Muscle of leg (tissue), 11 donors: ENCODE results near the gene SYT9. TPM values are rescaled to one million over a fixed set of nuclear protein-coding genes. Genes with fewer than 3 reads are reported as not detected.

Experiments
- DNase-seq: peaks from one replicate; pipeline ENCODE4 v3.0.0; 2013
- H3K27ac ChIP-seq: one replicate; pipeline ENCODE4 v1.5.1; 2013; ENCODE audit warnings: mild to moderate bottlenecking, low read length, control low read depth
- H3K27me3 ChIP-seq: one replicate; pipeline ENCODE4 v1.6.1; 2013; ENCODE audit warnings: low read length; ENCODE audit not compliant: control insufficient read depth, insufficient read depth
- H3K36me3 ChIP-seq: one replicate; pipeline ENCODE4 v1.6.1; 2013; ENCODE audit warnings: low read length; ENCODE audit not compliant: control insufficient read depth, insufficient read depth
- H3K4me1 ChIP-seq: one replicate; pipeline ENCODE4 v1.6.1; 2013; ENCODE audit warnings: low read length; ENCODE audit not compliant: control insufficient read depth, insufficient read depth
- H3K4me3 ChIP-seq: one replicate; pipeline ENCODE4 v1.5.1; 2013; ENCODE audit warnings: low read length, control low read depth
- H3K9me3 ChIP-seq: replicated peaks from 2 replicates; pipeline ENCODE4 v1.6.1; 2013; ENCODE audit warnings: low read depth, low read length; ENCODE audit not compliant: control insufficient read depth
- WGBS: methylation state at CpG from one replicate; pipeline ENCODE4 v1.1.5; 2013; ENCODE audit warnings: missing lambda C conversion rate; ENCODE audit not compliant: insufficient coverage; 5-methylcytosine and 5-hydroxymethylcytosine counted together
- polyA plus RNA-seq, 8 donors: library from polyadenylated mRNA; unstranded; fragments of 120-200 nt; gene quantifications; one replicate each; pipeline versions ENCODE4 v1.2.1 to v1.2.3, GENCODE V29; 2013; ENCODE audit warnings: inconsistent platforms in 1 of 8, low replicate concordance in 1 of 8; ENCODE audit not compliant: insufficient read length in 8 of 8, insufficient read depth in 1 of 8
- total RNA-seq: library from RNA; stranded (reverse); fragments of 120-200 nt; gene quantifications from one replicate; pipeline ENCODE4 v1.2.4, GENCODE V29; 2013

The SYT9 gene
- total and polyA plus RNA-seq, 9 donors: 0.19 to 1.1 (median 0.54) TPM

DNA sequence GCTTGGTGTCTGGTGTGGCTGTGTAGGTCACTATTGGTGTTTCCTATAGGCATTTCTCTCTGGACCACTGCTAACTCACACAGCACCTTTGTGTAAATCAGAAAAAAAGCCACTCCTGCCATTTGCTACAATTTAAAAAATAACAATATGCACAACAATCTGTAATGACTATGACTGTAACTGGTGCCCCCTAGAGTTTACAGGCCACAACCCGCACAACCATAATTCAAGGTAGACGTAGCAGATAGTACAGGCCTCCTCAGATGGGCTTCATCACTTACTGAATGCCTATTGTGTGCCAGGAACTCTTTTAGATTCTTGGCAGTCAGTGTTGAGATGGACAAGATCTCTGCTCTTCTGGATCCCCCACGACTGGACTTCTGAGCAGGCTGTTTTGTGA is 47.7 kb downstream of the SYT9 start:
- H3K36me3 ChIP-seq: no peaks in the 10 kb centered on the region
- H3K4me1 ChIP-seq: no peaks in the 10 kb centered on the region
- 83% methylated on average over 3 of the region's 3 CpGs for WGBS
- H3K27me3 ChIP-seq: no peaks in the 10 kb centered on the region
- H3K27ac ChIP-seq: no peak overlapping the region
- no peak overlapping the region for H3K4me3 ChIP-seq
- no peaks in the 10 kb centered on the region for H3K9me3 ChIP-seq
- DNase-seq: no peak

DNA sequence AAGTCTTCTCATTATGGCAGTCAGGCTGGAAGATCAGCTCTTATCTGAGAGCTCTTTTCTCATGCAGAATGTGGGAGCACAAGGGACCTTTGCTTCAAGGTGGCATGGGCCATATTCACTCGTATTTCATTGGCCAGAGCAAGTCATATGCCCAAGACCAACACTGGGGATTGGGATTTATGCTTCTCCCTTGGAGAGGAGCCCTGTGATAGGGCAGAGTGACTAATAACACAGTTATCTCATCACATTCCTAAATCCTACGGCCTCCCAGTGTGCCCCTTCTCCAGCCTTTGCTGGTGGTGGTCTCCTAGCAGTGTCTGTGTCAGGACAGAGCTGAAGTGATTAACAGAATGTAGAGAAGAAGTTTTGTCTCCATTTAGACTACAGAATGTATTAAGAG is 48.6 kb downstream of the SYT9 start:
- no peaks in the 10 kb centered on the region for H3K27me3 ChIP-seq
- no CpG with 5 or more reads among the region's 2 CpGs for WGBS
- DNase-seq: no peak
- no peaks in the 10 kb centered on the region for H3K36me3 ChIP-seq
- no peak overlapping the region for H3K27ac ChIP-seq
- no peaks in the 10 kb centered on the region for H3K4me1 ChIP-seq
- no peaks in the 10 kb centered on the region for H3K9me3 ChIP-seq
- no peak overlapping the region for H3K4me3 ChIP-seq

DNA sequence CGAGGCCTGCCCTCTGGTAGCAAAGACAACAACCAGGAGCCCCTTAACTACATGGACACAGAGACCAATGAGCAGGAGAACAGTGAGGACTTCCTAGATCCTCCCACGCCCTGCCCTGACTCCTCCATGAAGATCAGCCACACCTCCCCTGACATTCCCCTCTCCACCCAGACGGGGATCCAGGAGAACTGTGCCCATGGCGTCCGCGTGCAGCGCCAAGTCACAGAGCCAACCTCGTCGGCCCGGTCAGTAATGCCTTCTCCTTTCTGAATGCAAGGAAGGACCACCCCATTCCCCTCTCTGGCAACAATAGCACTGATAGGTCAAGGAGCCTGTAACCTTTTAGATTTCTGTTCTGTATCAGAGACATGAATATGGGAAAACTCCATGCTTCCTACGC is 51.4 kb downstream of the SYT9 start:
- WGBS: 77% methylated on average over 3 of the region's 11 CpGs
- Histone ChIP-seq H3K36me3 (no peaks in the 10 kb centered on the region), H3K27me3 (no peaks in the 10 kb centered on the region), H3K4me1 (no peaks in the 10 kb centered on the region), H3K27ac (no peak overlapping the region), H3K9me3 (no peaks in the 10 kb centered on the region), H3K4me3 (no peak overlapping the region)
- no peak for DNase-seq

DNA sequence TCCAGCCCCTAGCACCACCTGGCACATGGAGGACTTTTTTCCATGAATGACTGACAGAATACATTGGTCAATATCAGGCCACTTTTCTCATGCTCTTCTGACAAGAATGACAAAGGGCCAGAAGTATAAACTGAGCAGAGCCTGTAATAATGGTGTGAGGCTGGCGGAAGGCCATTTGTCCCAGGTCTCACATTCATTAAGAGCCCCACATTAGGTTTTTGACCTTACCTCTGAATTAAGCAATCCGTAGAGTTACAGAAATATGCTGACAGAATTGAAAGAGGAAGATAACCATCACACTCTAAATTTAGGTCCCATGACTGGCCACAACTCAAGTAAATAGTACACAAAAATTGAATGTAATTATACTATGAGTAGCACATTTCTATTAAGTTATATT is 55.2 kb downstream of the SYT9 start:
- H3K4me1 ChIP-seq: no peaks in the 10 kb centered on the region
- H3K36me3 ChIP-seq: no peaks in the 10 kb centered on the region

DNA sequence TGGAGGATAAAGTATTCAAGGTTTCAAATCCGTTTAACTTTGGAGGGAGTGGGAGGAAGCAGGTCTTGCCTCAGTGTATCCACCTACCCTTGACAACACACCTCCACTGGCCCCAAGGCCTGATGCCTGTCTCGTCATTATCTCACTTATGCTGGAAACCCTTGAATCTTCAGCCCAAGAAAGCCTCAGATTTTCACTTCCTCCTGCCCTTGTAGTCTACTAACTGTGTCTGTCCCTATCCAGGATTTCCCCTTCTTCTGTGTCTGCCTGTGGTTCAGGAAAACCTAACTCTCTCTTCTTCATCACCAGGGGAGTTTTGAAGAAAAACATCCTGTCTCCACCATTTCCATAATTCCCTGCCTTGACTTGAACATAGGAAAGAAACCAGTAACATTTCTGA is 56.1 kb downstream of the SYT9 start:
- Histone ChIP-seq H3K27ac (no peak overlapping the region), H3K36me3 (no peaks in the 10 kb centered on the region), H3K9me3 (no peaks in the 10 kb centered on the region), H3K27me3 (no peaks in the 10 kb centered on the region), H3K4me3 (no peak overlapping the region), H3K4me1 (no peaks in the 10 kb centered on the region)
- 57% methylated on average over 1 of the region's 2 CpGs for WGBS
- no peak for DNase-seq

More for the DNA sequence above, 55.2 kb downstream of the SYT9 start:
- no peaks in the 10 kb centered on the region for H3K9me3 ChIP-seq
- H3K27ac ChIP-seq: no peak overlapping the region
- H3K4me3 ChIP-seq: no peak overlapping the region
- no peak for DNase-seq
- WGBS: no CpG with 5 or more reads among the region's 2 CpGs
- H3K27me3 ChIP-seq: no peaks in the 10 kb centered on the region

DNA sequence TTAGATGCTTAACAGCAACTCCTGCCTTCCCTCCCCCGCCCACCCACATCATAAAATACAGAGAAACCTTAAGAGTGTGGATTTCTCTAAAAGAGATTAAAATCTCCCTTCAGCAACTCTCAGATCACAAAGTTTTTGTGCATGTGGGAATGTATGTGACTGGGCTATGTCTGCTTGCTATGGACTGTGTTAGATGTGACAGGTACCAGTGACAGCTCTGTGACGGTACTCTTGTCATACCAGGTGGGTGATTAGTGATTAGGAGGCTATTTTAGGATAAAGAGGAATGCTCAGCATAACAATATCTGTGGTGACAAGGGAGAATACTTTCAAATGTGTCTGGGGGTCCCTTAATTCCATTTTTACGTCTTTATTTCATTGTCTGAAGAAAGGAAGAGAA is 60.2 kb downstream of the SYT9 start:
- no peak overlapping the region for H3K27ac ChIP-seq
- no peak overlapping the region for H3K4me3 ChIP-seq
- no peaks in the 10 kb centered on the region for H3K4me1 ChIP-seq
- H3K27me3 ChIP-seq: no peaks in the 10 kb centered on the region
- no peak for DNase-seq
- 31% methylated on average over 1 of the region's 3 CpGs for WGBS
- H3K9me3 ChIP-seq: no peaks in the 10 kb centered on the region
- H3K36me3 ChIP-seq: no peaks in the 10 kb centered on the region

DNA sequence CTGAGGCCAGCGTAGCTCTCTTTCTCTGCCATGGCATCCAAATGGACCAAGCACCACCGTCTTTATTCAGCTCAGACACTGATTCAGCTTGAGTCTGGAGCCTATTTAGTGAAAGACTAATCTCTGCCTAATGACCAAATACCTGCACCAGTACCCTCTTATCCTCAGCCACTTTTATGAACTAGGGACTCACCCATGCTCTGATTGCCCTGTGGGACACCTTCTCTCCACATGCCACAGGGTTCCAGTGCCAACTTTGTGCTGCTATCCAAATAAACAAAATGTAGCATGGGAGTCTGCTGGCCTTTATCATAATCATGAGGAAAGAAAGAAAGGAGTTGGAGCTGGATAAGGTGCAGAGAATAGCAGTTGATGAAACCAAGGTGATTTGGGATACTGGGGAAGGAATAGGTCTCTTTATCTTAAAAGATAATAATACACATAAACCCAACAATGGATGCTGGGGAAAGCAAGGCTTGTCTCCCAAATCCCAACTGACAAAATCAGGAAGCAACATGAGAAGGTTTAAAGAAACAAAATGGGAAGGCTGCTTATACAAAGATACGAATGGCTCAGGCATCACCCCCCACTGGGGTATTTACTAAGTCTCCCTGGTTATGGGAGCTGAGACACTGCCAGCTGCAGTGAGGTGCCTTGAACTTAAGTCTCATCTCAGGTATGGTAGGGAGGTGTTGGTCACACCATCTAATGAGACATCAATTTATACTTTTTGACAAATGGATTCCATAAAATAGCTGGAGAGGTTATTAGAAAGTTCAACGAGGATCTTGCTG is 63.3 kb downstream of the SYT9 start:
- H3K4me1 ChIP-seq: no peaks in the 10 kb centered on the region
- H3K36me3 ChIP-seq: no peaks in the 10 kb centered on the region
- no peak overlapping the region for H3K27ac ChIP-seq
- WGBS: 87% methylated on average over 3 of the region's 4 CpGs
- no peak for DNase-seq
- H3K4me3 ChIP-seq: no peak overlapping the region
- H3K27me3 ChIP-seq: no peaks in the 10 kb centered on the region
- H3K9me3 ChIP-seq: no peaks in the 10 kb centered on the region

DNA sequence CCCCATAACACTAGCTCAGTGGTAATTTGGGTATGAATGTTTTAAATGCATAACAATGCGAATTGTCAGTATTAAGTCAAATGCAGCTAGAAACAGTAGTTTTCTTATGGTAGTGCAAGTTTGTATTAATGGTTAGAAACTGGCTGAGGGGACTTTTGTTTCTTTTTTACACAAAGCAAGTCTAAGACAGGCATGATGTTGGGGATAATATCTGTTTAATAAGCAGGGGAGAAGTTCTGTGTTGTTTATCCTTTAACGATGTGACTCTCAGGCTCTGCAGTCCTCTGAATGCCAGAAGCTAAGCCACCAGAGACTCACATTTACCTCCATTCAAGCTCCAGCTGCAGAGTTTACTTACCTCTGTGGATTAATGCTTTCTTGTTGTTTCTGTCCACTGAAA is 67.8 kb downstream of the SYT9 start:
- no CpG with 5 or more reads among the region's 2 CpGs for WGBS
- H3K4me3 ChIP-seq: no peak overlapping the region
- peak; percentile 38 for DNase-seq
- H3K9me3 ChIP-seq: no peaks in the 10 kb centered on the region
- H3K36me3 ChIP-seq: no peaks in the 10 kb centered on the region
- H3K4me1 ChIP-seq: no peaks in the 10 kb centered on the region
- H3K27me3 ChIP-seq: no peaks in the 10 kb centered on the region
- no peak overlapping the region for H3K27ac ChIP-seq

DNA sequence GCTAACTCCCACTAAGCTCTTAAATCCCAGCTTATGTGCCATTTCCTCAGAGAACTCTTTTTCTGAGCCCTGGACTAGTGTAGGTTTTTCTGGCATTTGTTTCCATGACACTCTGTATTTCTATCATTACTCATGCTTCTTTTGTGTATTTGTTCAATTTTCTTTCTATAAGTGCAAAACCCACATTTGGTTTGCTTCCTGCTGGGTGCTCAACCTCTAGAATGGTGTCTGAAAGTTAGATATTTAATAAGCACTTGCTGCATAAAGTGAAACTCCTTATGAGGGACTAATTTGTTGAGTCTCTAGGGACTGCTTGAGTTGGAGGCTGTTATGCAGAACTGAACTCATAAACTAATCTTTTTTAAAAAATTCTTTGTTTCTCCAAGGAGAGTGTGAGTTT is 68.6 kb downstream of the SYT9 start:
- Histone ChIP-seq H3K27ac (no peak overlapping the region), H3K27me3 (no peaks in the 10 kb centered on the region), H3K4me1 (no peaks in the 10 kb centered on the region), H3K9me3 (no peaks in the 10 kb centered on the region), H3K4me3 (no peak overlapping the region), H3K36me3 (no peaks in the 10 kb centered on the region)
- peak; percentile 14 for DNase-seq

DNA sequence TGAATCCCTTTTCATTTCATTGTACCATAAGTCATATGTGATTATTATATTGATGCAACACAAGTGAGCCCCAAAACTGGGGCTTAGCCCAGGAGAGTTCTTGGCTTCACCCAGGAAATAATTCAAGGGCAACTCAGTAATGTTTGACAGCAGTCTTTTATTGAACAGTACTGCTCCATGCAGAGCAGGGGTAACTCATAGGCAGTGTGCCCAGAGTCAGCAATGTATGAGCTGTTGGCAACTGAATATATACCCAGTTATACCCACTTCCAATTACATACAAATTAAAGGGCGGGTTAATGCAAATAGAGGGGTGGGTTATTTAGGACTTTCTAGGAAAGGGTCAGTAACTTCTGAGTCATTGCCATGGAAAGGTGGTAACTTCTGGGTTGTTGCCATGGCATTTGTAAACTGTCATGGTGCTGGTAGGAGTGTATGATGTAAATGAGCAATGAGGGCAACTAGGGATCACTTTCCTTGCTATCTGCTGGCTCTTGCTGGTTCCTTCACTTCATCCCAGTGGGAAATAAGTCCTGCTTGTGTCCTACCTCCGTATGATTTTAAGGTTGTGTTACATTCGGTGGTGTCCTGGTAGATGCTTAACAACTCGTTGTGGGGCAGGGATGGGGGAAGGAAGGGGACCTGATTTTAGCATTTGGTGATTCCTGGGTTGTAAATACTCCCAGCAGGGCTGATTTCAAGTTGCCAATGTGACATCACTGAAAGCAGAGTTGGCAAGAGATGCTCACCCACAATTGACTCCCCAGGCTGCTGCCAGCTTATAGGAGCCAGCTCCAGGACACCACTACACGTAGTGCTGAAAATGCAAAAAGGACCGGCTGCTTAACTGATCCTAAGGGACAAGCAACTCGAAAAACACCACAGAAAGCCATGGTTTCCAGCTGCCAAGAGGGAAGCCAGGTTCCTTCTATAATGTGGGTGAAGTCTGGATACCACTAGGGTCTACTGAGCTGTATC is 70.1 kb downstream of the SYT9 start:
- Histone ChIP-seq H3K4me3 (no peak overlapping the region), H3K36me3 (no peaks in the 10 kb centered on the region), H3K9me3 (no peaks in the 10 kb centered on the region), H3K4me1 (no peaks in the 10 kb centered on the region), H3K27me3 (no peaks in the 10 kb centered on the region), H3K27ac (no peak overlapping the region)
- DNase-seq: no peak
- WGBS: 33% methylated on average over 1 of the region's 7 CpGs
